HG02759 (cell line): ENCODE results near the gene SSTR5.
"Not testable (repeated sequence)": the region's sequence is repeated elsewhere in the genome, so short reads cannot be mapped to it uniquely, and the experiment has no call there.

ENCODE experiments used
- ATAC-seq: cut with Tn5 transposase; IDR thresholded peaks from one replicate; pipeline ENCODE4 v1.9.1; 2021; ENCODE audit warnings: mild to moderate bottlenecking, moderate library complexity; ENCODE audit not compliant: unreplicated experiment

The SSTR5 gene

GRCh38 chr16:1072526-1073261 is at the start of gene SSTR5:
SSTR5 (plus strand) TSS chr16:1072747; CDS start chr16:1078869, 6,122 bp downstream.
- ATAC-seq = no peak

- ATAC-seq = no peak
Observed at GRCh38 chr16:1024138-1024537, 48.4 kb upstream of the SSTR5 start.

GRCh38 chr16:1025183-1025809 is 47.3 kb upstream of the SSTR5 start:
- ATAC-seq = not testable (repeated sequence)

GRCh38 chr16:1026057-1026783 is 46.3 kb upstream of the SSTR5 start:
- ATAC-seq = no peak

- ATAC-seq = no peak
Observed at GRCh38 chr16:1026784-1027500, 45.6 kb upstream of the SSTR5 start.

- ATAC-seq = no peak
Observed at GRCh38 chr16:1027501-1027815, 45.1 kb upstream of the SSTR5 start.

- ATAC-seq = no peak
Observed at GRCh38 chr16:1028056-1028455, 44.5 kb upstream of the SSTR5 start.

- ATAC-seq = no peak
Observed at GRCh38 chr16:1028524-1029258, 43.9 kb upstream of the SSTR5 start.

GRCh38 chr16:1029259-1029545 is 43.3 kb upstream of the SSTR5 start:
- no peak for ATAC-seq

- ATAC-seq = no peak
Observed at GRCh38 chr16:1030473-1030901, 42.1 kb upstream of the SSTR5 start.

- no peak for ATAC-seq
Observed at GRCh38 chr16:1031666-1032065, 40.9 kb upstream of the SSTR5 start.

- ATAC-seq = no peak
Observed at GRCh38 chr16:1032607-1033006, 39.9 kb upstream of the SSTR5 start.

- no peak for ATAC-seq
Observed at GRCh38 chr16:1033128-1033679, 39.3 kb upstream of the SSTR5 start.

- ATAC-seq = no peak
Observed at GRCh38 chr16:1034230-1035065, 38.1 kb upstream of the SSTR5 start.

GRCh38 chr16:1035066-1035415 is 37.5 kb upstream of the SSTR5 start:
- ATAC-seq = no peak

- no peak for ATAC-seq
Observed at GRCh38 chr16:1036166-1036565, 36.4 kb upstream of the SSTR5 start.

- ATAC-seq = no peak
Observed at GRCh38 chr16:1036726-1037393, 35.7 kb upstream of the SSTR5 start.

GRCh38 chr16:1037394-1038257 is 34.9 kb upstream of the SSTR5 start:
- no peak for ATAC-seq
